Mesendoderm (in vitro differentiated cells): ENCODE measurements around the gene KLHL29.

Source experiments
- DNase-seq: peaks from one replicate; pipeline ENCODE4 v3.0.0; 2013
- H2AK5ac ChIP-seq: 2 replicates; pipeline ENCODE4 v1.6.1; 2013; ENCODE audit warnings: low read length, inconsistent platforms
- H2BK120ac ChIP-seq: 2 replicates; pipeline ENCODE4 v1.6.1; 2013; ENCODE audit warnings: low read depth, mild to moderate bottlenecking, low read length, moderate library complexity, mixed read lengths
- H2BK15ac ChIP-seq: replicated peaks from 2 replicates; pipeline ENCODE4 v1.6.1; 2013; ENCODE audit warnings: low read depth, mild to moderate bottlenecking, moderate library complexity
- H2BK5ac ChIP-seq: 2 replicates; pipeline ENCODE4 v1.6.1; 2013; ENCODE audit warnings: low read length, inconsistent platforms
- H3K18ac ChIP-seq: 2 replicates; pipeline ENCODE4 v1.6.1; 2013; ENCODE audit warnings: mild to moderate bottlenecking, low read length, mixed read lengths
- H3K23ac ChIP-seq: one replicate; pipeline ENCODE4 v1.6.1; 2013; ENCODE audit warnings: low read length
- H3K27ac ChIP-seq: 2 replicates; pipeline ENCODE4 v1.5.1; 2013; ENCODE audit warnings: low read depth, mild to moderate bottlenecking, inconsistent platforms, low read length, moderate library complexity
- H3K27me3 ChIP-seq: 2 replicates; pipeline ENCODE4 v1.6.1; 2013; ENCODE audit warnings: low read length, control low read depth, mild to moderate bottlenecking, inconsistent platforms; ENCODE audit not compliant: insufficient read depth, poor library complexity
- H3K36me3 ChIP-seq: 2 replicates; pipeline ENCODE4 v1.6.1; 2013; ENCODE audit warnings: low read length, inconsistent platforms; ENCODE audit not compliant: control insufficient read depth, insufficient read depth
- H3K4ac ChIP-seq: one replicate; pipeline ENCODE4 v1.6.1; 2013; ENCODE audit warnings: low read depth, mild to moderate bottlenecking, low read length, moderate library complexity
- H3K4me1 ChIP-seq: 2 replicates; pipeline ENCODE4 v1.6.1; 2013; ENCODE audit warnings: low read depth, low read length, inconsistent platforms; ENCODE audit not compliant: control insufficient read depth
- H3K4me2 ChIP-seq: 2 replicates; pipeline ENCODE4 v1.6.1; 2013; ENCODE audit warnings: low read length
- H3K4me3 ChIP-seq: 2 replicates; pipeline ENCODE4 v1.5.1; 2013; ENCODE audit warnings: mild to moderate bottlenecking, low read length
- H3K56ac ChIP-seq: one replicate; pipeline ENCODE4 v1.6.1; 2013; ENCODE audit warnings: low read length
- H3K79me1 ChIP-seq: 2 replicates; pipeline ENCODE4 v1.6.1; 2013; ENCODE audit warnings: low read length, inconsistent platforms
- H3K79me2 ChIP-seq: 2 replicates; pipeline ENCODE4 v1.6.1; 2013; ENCODE audit warnings: mild to moderate bottlenecking, low read length; ENCODE audit not compliant: control insufficient read depth, insufficient read depth
- H3K9ac ChIP-seq: 2 replicates; pipeline ENCODE4 v1.6.1; 2013; ENCODE audit warnings: low read length, inconsistent platforms
- H4K5ac ChIP-seq: one replicate; pipeline ENCODE4 v1.6.1; 2013; ENCODE audit warnings: low read length
- H4K8ac ChIP-seq: one replicate; pipeline ENCODE4 v1.6.1; 2013; ENCODE audit warnings: low read depth, mild to moderate bottlenecking, control low read depth, low read length, moderate library complexity
- WGBS: extraction: QIAGEN DNeasy Blood & Tissue Kit; methylation state at CpG from one replicate; pipeline ENCODE4 v1.1.7; 2013; ENCODE audit warnings: low lambda C conversion rate, missing lambda C conversion rate; ENCODE audit not compliant: insufficient coverage; ENCODE audit errors: extremely low coverage; 5-methylcytosine and 5-hydroxymethylcytosine counted together

KLHL29 gene

GRCh38 chr2:23430263-23430662 is 45.3 kb downstream of the KLHL29 start:
- no peaks in the 10 kb centered on the region for H3K79me1 ChIP-seq
- no peak overlapping the region for H2BK15ac ChIP-seq
- H4K8ac ChIP-seq: no peak overlapping the region
- no peak overlapping the region for H3K56ac ChIP-seq
- no peak overlapping the region for H3K4me3 ChIP-seq
- H3K4me1 ChIP-seq: no peaks in the 10 kb centered on the region
- H2BK120ac ChIP-seq: no peak overlapping the region
- no peak for DNase-seq
- no peak overlapping the region for H2BK5ac ChIP-seq
- H3K4ac ChIP-seq: no peak overlapping the region
- H3K9ac ChIP-seq: no peak overlapping the region
- H2AK5ac ChIP-seq: no peak overlapping the region
- no peak overlapping the region for H3K27ac ChIP-seq
- no peaks in the 10 kb centered on the region for H3K79me2 ChIP-seq
- no peak overlapping the region for H3K23ac ChIP-seq
- no peak overlapping the region for H3K18ac ChIP-seq
- no peaks in the 10 kb centered on the region for H3K36me3 ChIP-seq
- no peak overlapping the region for H4K5ac ChIP-seq
- WGBS: no CpG with 5 or more reads among the region's 2 CpGs
- H3K4me2 ChIP-seq: no peak overlapping the region
- H3K27me3 ChIP-seq: no peaks in the 10 kb centered on the region

GRCh38 chr2:23432531-23432930 is 47.6 kb downstream of the KLHL29 start:
- no CpG with 5 or more reads among the region's 3 CpGs for WGBS
- no peaks in the 10 kb centered on the region for H3K36me3 ChIP-seq
- no peak overlapping the region for H3K4ac ChIP-seq
- no peaks in the 10 kb centered on the region for H3K4me1 ChIP-seq
- no peak overlapping the region for H3K9ac ChIP-seq
- no peak overlapping the region for H4K5ac ChIP-seq
- no peak overlapping the region for H2AK5ac ChIP-seq
- no peaks in the 10 kb centered on the region for H3K27me3 ChIP-seq
- no peak overlapping the region for H3K56ac ChIP-seq
- H2BK120ac ChIP-seq: no peak overlapping the region
- no peak overlapping the region for H4K8ac ChIP-seq
- H2BK5ac ChIP-seq: no peak overlapping the region
- H3K4me2 ChIP-seq: no peak overlapping the region
- H3K23ac ChIP-seq: no peak overlapping the region
- no peak overlapping the region for H2BK15ac ChIP-seq
- no peaks in the 10 kb centered on the region for H3K79me2 ChIP-seq
- DNase-seq: no peak
- no peaks in the 10 kb centered on the region for H3K79me1 ChIP-seq
- H3K4me3 ChIP-seq: no peak overlapping the region
- H3K18ac ChIP-seq: no peak overlapping the region
- H3K27ac ChIP-seq: no peak overlapping the region

GRCh38 chr2:23433282-23433681 is 48.3 kb downstream of the KLHL29 start:
- Histone ChIP-seq H3K79me2 (no peaks in the 10 kb centered on the region), H4K8ac (no peak overlapping the region), H3K4ac (no peak overlapping the region), H4K5ac (no peak overlapping the region), H3K23ac (no peak overlapping the region), H3K4me2 (no peak overlapping the region), H3K27me3 (no peaks in the 10 kb centered on the region), H3K56ac (no peak overlapping the region), H3K4me1 (no peaks in the 10 kb centered on the region), H3K18ac (no peak overlapping the region), H3K4me3 (no peak overlapping the region), H3K36me3 (no peaks in the 10 kb centered on the region), H3K27ac (no peak overlapping the region), H3K79me1 (no peaks in the 10 kb centered on the region), H2BK15ac (no peak overlapping the region), H2AK5ac (no peak overlapping the region), H2BK120ac (no peak overlapping the region), H2BK5ac (no peak overlapping the region), H3K9ac (no peak overlapping the region)
- WGBS: no CpG with 5 or more reads among the region's 6 CpGs
- no peak for DNase-seq

- no CpG with 5 or more reads among the region's 6 CpGs for WGBS
- DNase-seq: peak; percentile 48
These were observed 49.7 kb downstream of the KLHL29 start for GRCh38 chr2:23434721-23435121.

GRCh38 chr2:23435250-23436035 is 50.5 kb downstream of the KLHL29 start:
- Histone ChIP-seq H3K79me2 (no peaks in the 10 kb centered on the region), H3K56ac (no peak overlapping the region), H3K4me3 (no peak overlapping the region), H4K8ac (no peak overlapping the region), H3K9ac (no peak overlapping the region), H2BK5ac (no peak overlapping the region), H3K4me2 (no peak overlapping the region), H2AK5ac (no peak overlapping the region), H3K27ac (no peak overlapping the region), H3K23ac (no peak overlapping the region), H4K5ac (no peak overlapping the region), H2BK120ac (no peak overlapping the region), H3K18ac (no peak overlapping the region), H2BK15ac (no peak overlapping the region), H3K4me1 (no peaks in the 10 kb centered on the region), H3K36me3 (no peaks in the 10 kb centered on the region), H3K79me1 (no peaks in the 10 kb centered on the region), H3K4ac (no peak overlapping the region), H3K27me3 (no peaks in the 10 kb centered on the region)
- peak; percentile 56 for DNase-seq
- no CpG with 5 or more reads among the region's 9 CpGs for WGBS

More at GRCh38 chr2:23434721-23435121, 49.7 kb downstream of the KLHL29 start:
- no peaks in the 10 kb centered on the region for H3K36me3 ChIP-seq
- H3K79me1 ChIP-seq: no peaks in the 10 kb centered on the region
- no peak overlapping the region for H4K5ac ChIP-seq
- H3K27me3 ChIP-seq: no peaks in the 10 kb centered on the region
- no peak overlapping the region for H2AK5ac ChIP-seq
- no peak overlapping the region for H3K23ac ChIP-seq
- H3K4me3 ChIP-seq: no peak overlapping the region
- H3K56ac ChIP-seq: no peak overlapping the region
- no peaks in the 10 kb centered on the region for H3K79me2 ChIP-seq
- no peak overlapping the region for H3K9ac ChIP-seq
- no peak overlapping the region for H3K18ac ChIP-seq
- no peaks in the 10 kb centered on the region for H3K4me1 ChIP-seq
- H3K4ac ChIP-seq: no peak overlapping the region
- no peak overlapping the region for H2BK15ac ChIP-seq
- H2BK5ac ChIP-seq: no peak overlapping the region
- H4K8ac ChIP-seq: no peak overlapping the region
- H2BK120ac ChIP-seq: no peak overlapping the region
- H3K4me2 ChIP-seq: no peak overlapping the region
- no peak overlapping the region for H3K27ac ChIP-seq
